ENCODE data around the gene ADAM12. TPM values are rescaled to one million over a fixed set of nuclear protein-coding genes. Genes with fewer than 3 reads are reported as not detected.

Gene ADAM12
- total and polyA plus RNA-seq, 11 donors, result 0.04 to 11.2 (median 0.82) TPM; not detected in 1

GRCh38 chr10:126215746-126216631, 172.3 kb downstream of the ADAM12 start:
- no peak overlapping the region for H3K27ac ChIP-seq
- H3K36me3 ChIP-seq, result no peaks in the 10 kb centered on the region
- H3K27me3 ChIP-seq, result peaks cover 0 to 4% (median 0%) of the 10 kb centered on the region in 9 donors
- H3K9me3 ChIP-seq, result no peaks in the 10 kb centered on the region
- ATAC-seq (no peak), DNase-seq (no peak)
- H3K4me1 ChIP-seq, result no peaks in the 10 kb centered on the region
- intact Hi-C loops (cut with DNase I), result no loop called here
- WGBS, 4 donors, result 46 to 59% (median 53%) methylated on average over 11 of the region's 11 CpGs
- H3K4me3 ChIP-seq, result no peak overlapping the region
- TF ChIP-seq, protein P1, sequence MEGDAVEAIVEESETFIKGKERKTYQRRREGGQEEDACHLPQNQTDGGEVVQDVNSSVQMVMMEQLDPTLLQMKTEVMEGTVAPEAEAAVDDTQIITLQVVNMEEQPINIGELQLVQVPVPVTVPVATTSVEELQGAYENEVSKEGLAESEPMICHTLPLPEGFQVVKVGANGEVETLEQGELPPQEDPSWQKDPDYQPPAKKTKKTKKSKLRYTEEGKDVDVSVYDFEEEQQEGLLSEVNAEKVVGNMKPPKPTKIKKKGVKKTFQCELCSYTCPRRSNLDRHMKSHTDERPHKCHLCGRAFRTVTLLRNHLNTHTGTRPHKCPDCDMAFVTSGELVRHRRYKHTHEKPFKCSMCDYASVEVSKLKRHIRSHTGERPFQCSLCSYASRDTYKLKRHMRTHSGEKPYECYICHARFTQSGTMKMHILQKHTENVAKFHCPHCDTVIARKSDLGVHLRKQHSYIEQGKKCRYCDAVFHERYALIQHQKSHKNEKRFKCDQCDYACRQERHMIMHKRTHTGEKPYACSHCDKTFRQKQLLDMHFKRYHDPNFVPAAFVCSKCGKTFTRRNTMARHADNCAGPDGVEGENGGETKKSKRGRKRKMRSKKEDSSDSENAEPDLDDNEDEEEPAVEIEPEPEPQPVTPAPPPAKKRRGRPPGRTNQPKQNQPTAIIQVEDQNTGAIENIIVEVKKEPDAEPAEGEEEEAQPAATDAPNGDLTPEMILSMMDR (IDR thresholded peaks at IDR 0.05), result no peak
- no peak for TF ChIP-seq POLR2A (IDR thresholded peaks at IDR 0.05)

DNA sequence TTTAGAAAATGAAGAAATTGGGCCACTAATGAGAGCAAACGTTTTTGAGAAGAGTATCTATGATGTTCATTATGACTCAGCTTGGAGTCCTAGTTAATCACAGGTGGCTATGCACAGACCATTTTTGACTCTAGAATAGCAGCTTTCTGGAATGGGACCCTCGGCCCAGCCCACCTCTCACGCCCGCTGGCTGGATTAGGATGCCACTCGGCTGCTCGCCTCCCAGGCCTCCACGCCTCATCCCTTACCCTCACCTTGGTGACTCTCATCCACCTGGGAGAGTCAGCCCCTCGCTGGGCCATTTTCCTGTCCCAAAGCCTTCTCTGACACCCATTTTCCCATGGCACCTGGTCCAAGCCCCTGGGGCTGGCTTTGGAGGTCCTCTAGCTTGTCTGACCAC, 173.6 kb downstream of the ADAM12 start:
- ATAC-seq, result no peak
- no peak for DNase-seq
- intact Hi-C loops (cut with DNase I), result no loop called here
- H3K4me1 ChIP-seq, result peaks cover 0 to 2% (median 0%) of the 10 kb centered on the region in 12 donors
- 92 to 94% (median 93%) methylated on average over 8 of the region's 8 CpGs for WGBS, 4 donors
- H3K27ac ChIP-seq, result no peak overlapping the region
- H3K4me3 ChIP-seq, result no peak overlapping the region
- H3K27me3 ChIP-seq, result peaks cover 0 to 4% (median 0%) of the 10 kb centered on the region in 9 donors
- no peaks in the 10 kb centered on the region for H3K9me3 ChIP-seq
- no peak for TF ChIP-seq POLR2A (IDR thresholded peaks at IDR 0.05)
- TF ChIP-seq, protein P1 (IDR thresholded peaks at IDR 0.05), result no peak
- H3K36me3 ChIP-seq, result no peaks in the 10 kb centered on the region

GRCh38 chr10:126214021-126214420, 174.3 kb downstream of the ADAM12 start:
- no peak for ATAC-seq
- WGBS, 4 donors, result 59 to 67% (median 63%) methylated on average over 6 of the region's 6 CpGs
- Histone ChIP-seq H3K36me3 (no peaks in the 10 kb centered on the region), H3K9me3 (no peaks in the 10 kb centered on the region), H3K27me3 (peaks cover 0 to 4% (median 0%) of the 10 kb centered on the region in 9 donors), H3K4me3 (no peak overlapping the region), H3K27ac (no peak overlapping the region), H3K4me1 (peaks cover 0 to 7% (median 0%) of the 10 kb centered on the region in 12 donors)
- intact Hi-C loops (cut with DNase I), result no loop called here
- no peak for TF ChIP-seq POLR2A (IDR thresholded peaks at IDR 0.05)
- TF ChIP-seq, protein P1 (IDR thresholded peaks at IDR 0.05), result no peak
- no peak for DNase-seq

- Histone ChIP-seq H3K27ac (no peak overlapping the region), H3K9me3 (no peaks in the 10 kb centered on the region), H3K36me3 (no peaks in the 10 kb centered on the region), H3K4me3 (no peak overlapping the region), H3K27me3 (peaks cover 0 to 4% (median 0%) of the 10 kb centered on the region in 9 donors), H3K4me1 (peaks cover 0 to 14% (median 0%) of the 10 kb centered on the region in 12 donors)
- DNase-seq, result no peak
- intact Hi-C loops (cut with DNase I), result no loop called here
- WGBS, 4 donors, result 90 to 98% (median 95%) methylated on average over 2 of the region's 2 CpGs
- TF ChIP-seq, protein P1 (IDR thresholded peaks at IDR 0.05), result no peak
- TF ChIP-seq POLR2A (IDR thresholded peaks at IDR 0.05), result no peak
- no peak for ATAC-seq
These were observed 175.5 kb downstream of the ADAM12 start for GRCh38 chr10:126212738-126213137.
